Transverse colon (tissue), 4 donors: ENCODE results near the gene TMEM178B. TPM values are rescaled to one million over a fixed set of nuclear protein-coding genes. Genes with fewer than 3 reads are reported as not detected.

Source experiments
- DNase-seq: peaks from one replicate; pipeline ENCODE4 v3.0.0-alpha.2; 2019
- H3K27ac ChIP-seq, 4 donors: fragments of 200-600 bp; sonication (generic); 2 replicates each; pipeline ENCODE4 v1.5.1; 2016 to 2018; ENCODE audit warnings: inconsistent platforms in 4 of 4
- H3K27me3 ChIP-seq: fragments of 200-600 bp; sonication (generic); 2 replicates; pipeline ENCODE4 v1.5.1; 2017; ENCODE audit warnings: inconsistent platforms
- H3K36me3 ChIP-seq, 4 donors: fragments of 200-600 bp; sonication (generic); 2 replicates each; pipeline ENCODE4 v1.5.1; 2017 to 2019; ENCODE audit warnings: inconsistent platforms in 4 of 4
- H3K4me1 ChIP-seq, 4 donors: fragments of 200-600 bp; sonication (generic); 2 replicates each; pipeline ENCODE4 v1.5.1; 2017 to 2020; ENCODE audit warnings: inconsistent platforms in 4 of 4
- H3K4me3 ChIP-seq, 4 donors: fragments of 200-600 bp; sonication (generic); 1 replicate in 1 of 4; 2 replicates in 3 of 4; pipeline versions ENCODE4 v1.5.1 to v1.6.1; 2017 to 2019; ENCODE audit warnings: inconsistent platforms in 4 of 4
- H3K9me3 ChIP-seq, 2 donors: fragments of 200-600 bp; sonication (generic); 2 replicates each; pipeline ENCODE4 v1.5.1; 2017 to 2019; ENCODE audit warnings: inconsistent platforms in 2 of 2
- CTCF ChIP-seq, 5 experiments: fragments of 200-600 bp in 3 of 5; fragments of 450-650 bp in 2 of 5; sonication (generic) in 3 of 5; IDR thresholded peaks; 1 replicate in 2 of 5; 2 replicates in 3 of 5; pipeline ENCODE4 v1.5.1; 2016 to 2017; ENCODE audit warnings: antibody characterized with exemption in 5 of 5, inconsistent platforms in 3 of 5, mild to moderate bottlenecking in 2 of 5, moderate library complexity in 1 of 5
- EP300 ChIP-seq: sonication (generic); formaldehyde crosslinking; IDR thresholded peaks from one replicate; pipeline ENCODE4 v1.6.1; 2017; ENCODE audit warnings: antibody characterized with exemption, low read depth
- POLR2A ChIP-seq: fragments of 450-650 bp; IDR thresholded peaks from one replicate; pipeline ENCODE4 v1.6.1; 2016; ENCODE audit warnings: antibody characterized with exemption, mild to moderate bottlenecking, moderate library complexity
- POLR2AphosphoS5 ChIP-seq, 3 donors: sonication (generic); formaldehyde crosslinking; IDR thresholded peaks; one replicate each; pipeline ENCODE4 v1.6.1; 2016; ENCODE audit warnings: antibody characterized with exemption in 3 of 3
- WGBS, 2 donors: methylation state at CpG; one replicate each; pipeline ENCODE4 v1.1.5; 2018; ENCODE audit warnings: low coverage in 1 of 2; 5-methylcytosine and 5-hydroxymethylcytosine counted together
- in situ Hi-C, 4 donors: fragments of 200-750 bp; cut with MboI; loops; one replicate each; pipeline versions ENCODE4 v1.15.0 to v1.15.1; 2017; ENCODE audit warnings: low sequenced_read_pairs in 3 of 4, low pct_ligation_motif_present in 1 of 4, low pct_unique_long_range_greater_than_20kb in 1 of 4
- intact Hi-C: fragments of 100-400 bp; cut with DNase I; formaldehyde crosslinking; loops from one replicate; pipeline ENCODE4 v1.15.1; 2023; ENCODE audit warnings: low total_unique reads
- total RNA-seq, 4 donors: library from RNA; depleted of rRNA; stranded (reverse); fragments of >200 nt; gene quantifications; one replicate each; pipeline ENCODE4 v1.1.0, GENCODE V29; 2016

TMEM178B gene
- total RNA-seq, 4 donors from 2014 or later: 0.32 to 0.82 (median 0.39) TPM

GRCh38 chr7:141039376-141039775, 34.5 kb upstream of the TMEM178B start:
- no peaks in the 10 kb centered on the region for H3K4me1 ChIP-seq
- no peaks in the 10 kb centered on the region for H3K9me3 ChIP-seq
- H3K36me3 ChIP-seq: no peaks in the 10 kb centered on the region
- H3K27me3 ChIP-seq: no peaks in the 10 kb centered on the region
- intact Hi-C loops (no loop called here), in situ Hi-C loops (no loop called here)
- no peak overlapping the region for H3K4me3 ChIP-seq
- no peak overlapping the region for H3K27ac ChIP-seq
- no peak for DNase-seq
- WGBS, 2 donors: 40 to 73% methylated on average over 3 of the region's 3 CpGs
- no peak for TF ChIP-seq CTCF (IDR thresholded peaks at IDR 0.05)
- TF ChIP-seq POLR2A: no peak
- no peak for TF ChIP-seq EP300
- TF ChIP-seq POLR2AphosphoS5 (IDR thresholded peaks at IDR 0.05): no peak

GRCh38 chr7:141042222-141043193, 31.4 kb upstream of the TMEM178B start:
- no peak for DNase-seq
- in situ Hi-C loops: no loop called here
- no peaks in the 10 kb centered on the region for H3K4me1 ChIP-seq
- no peak for TF ChIP-seq POLR2A
- TF ChIP-seq EP300: no peak
- no peak for TF ChIP-seq CTCF (IDR thresholded peaks at IDR 0.05)
- no peak for TF ChIP-seq POLR2AphosphoS5 (IDR thresholded peaks at IDR 0.05)
- H3K4me3 ChIP-seq: no peak overlapping the region
- no peaks in the 10 kb centered on the region for H3K9me3 ChIP-seq
- H3K36me3 ChIP-seq: no peaks in the 10 kb centered on the region
- no peaks in the 10 kb centered on the region for H3K27me3 ChIP-seq
- 79% methylated on average over 4 to 14 of the region's 14 CpGs for WGBS, 2 donors
- no peak overlapping the region for H3K27ac ChIP-seq
- intact Hi-C loops: no loop called here

- Histone ChIP-seq H3K9me3 (no peaks in the 10 kb centered on the region), H3K27me3 (no peaks in the 10 kb centered on the region), H3K36me3 (no peaks in the 10 kb centered on the region), H3K27ac (no peak overlapping the region), H3K4me1 (no peaks in the 10 kb centered on the region), H3K4me3 (no peak overlapping the region)
- in situ Hi-C loops (no loop called here), intact Hi-C loops (no loop called here)
- TF ChIP-seq POLR2AphosphoS5 (IDR thresholded peaks at IDR 0.05) (no peak), POLR2A (no peak), EP300 (no peak), CTCF (IDR thresholded peaks at IDR 0.05) (no peak)
- 83 to 95% methylated on average over 4 of the region's 4 CpGs for WGBS, 2 donors
- DNase-seq: no peak
Measured at GRCh38 chr7:141043616-141044015, 30.2 kb upstream of the TMEM178B start.

- no peak overlapping the region for H3K4me3 ChIP-seq
- H3K27me3 ChIP-seq: no peaks in the 10 kb centered on the region
- no peaks in the 10 kb centered on the region for H3K4me1 ChIP-seq
- no peak for DNase-seq
- H3K9me3 ChIP-seq: no peaks in the 10 kb centered on the region
- intact Hi-C loops (no loop called here), in situ Hi-C loops (no loop called here)
- WGBS, 2 donors: 53% methylated on average over 7 of the region's 7 CpGs
- no peak overlapping the region for H3K27ac ChIP-seq
- no peaks in the 10 kb centered on the region for H3K36me3 ChIP-seq
- no peak for TF ChIP-seq CTCF (IDR thresholded peaks at IDR 0.05)
- no peak for TF ChIP-seq POLR2A
- TF ChIP-seq POLR2AphosphoS5 (IDR thresholded peaks at IDR 0.05): no peak
- TF ChIP-seq EP300: no peak
Measured at GRCh38 chr7:141045126-141045841, 28.6 kb upstream of the TMEM178B start.
